ENCODE data around the gene FBXO24.
A peak's percentile ranks its signal among the peaks of the same experiment; 100 is the strongest.

DNA sequence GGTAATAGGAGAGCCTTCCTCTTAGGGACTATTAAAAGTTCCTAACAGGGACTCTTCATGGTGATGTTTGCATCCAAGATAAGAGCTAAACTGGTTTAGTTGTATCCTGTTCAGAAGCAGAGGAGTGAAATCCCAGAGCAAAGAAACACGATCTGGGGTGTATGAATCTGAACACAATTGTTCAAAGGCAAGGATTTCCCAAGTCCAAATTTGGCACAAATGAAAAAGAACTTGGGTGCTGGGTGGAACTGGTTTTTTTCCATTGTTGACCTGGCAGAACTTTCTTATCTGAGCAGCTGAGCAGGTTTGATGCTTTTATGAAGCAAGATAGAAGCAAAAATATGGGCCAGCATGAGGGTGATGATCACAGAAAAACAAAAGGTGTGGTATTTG, 41.2 kb upstream of the FBXO24 start:
- peak in 1 of 2 donors; percentile 69 for TF ChIP-seq POLR2A (IDR thresholded peaks at IDR 0.05)
- TF ChIP-seq, protein P1, sequence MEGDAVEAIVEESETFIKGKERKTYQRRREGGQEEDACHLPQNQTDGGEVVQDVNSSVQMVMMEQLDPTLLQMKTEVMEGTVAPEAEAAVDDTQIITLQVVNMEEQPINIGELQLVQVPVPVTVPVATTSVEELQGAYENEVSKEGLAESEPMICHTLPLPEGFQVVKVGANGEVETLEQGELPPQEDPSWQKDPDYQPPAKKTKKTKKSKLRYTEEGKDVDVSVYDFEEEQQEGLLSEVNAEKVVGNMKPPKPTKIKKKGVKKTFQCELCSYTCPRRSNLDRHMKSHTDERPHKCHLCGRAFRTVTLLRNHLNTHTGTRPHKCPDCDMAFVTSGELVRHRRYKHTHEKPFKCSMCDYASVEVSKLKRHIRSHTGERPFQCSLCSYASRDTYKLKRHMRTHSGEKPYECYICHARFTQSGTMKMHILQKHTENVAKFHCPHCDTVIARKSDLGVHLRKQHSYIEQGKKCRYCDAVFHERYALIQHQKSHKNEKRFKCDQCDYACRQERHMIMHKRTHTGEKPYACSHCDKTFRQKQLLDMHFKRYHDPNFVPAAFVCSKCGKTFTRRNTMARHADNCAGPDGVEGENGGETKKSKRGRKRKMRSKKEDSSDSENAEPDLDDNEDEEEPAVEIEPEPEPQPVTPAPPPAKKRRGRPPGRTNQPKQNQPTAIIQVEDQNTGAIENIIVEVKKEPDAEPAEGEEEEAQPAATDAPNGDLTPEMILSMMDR (IDR thresholded peaks at IDR 0.05) = no peak
